Dendritic cell treated with granulocyte-macrophage colony-stimulating factor and Interleukin-4, amounts not matched to agents 40 ng/mL and 50 ng/mL, for 4 days (primary cell): ENCODE measurements around the gene SBF1.
"Not testable (repeated sequence)": the region's sequence is repeated elsewhere in the genome, so short reads cannot be mapped to it uniquely, and the experiment has no call there.

Experiments used
- H3K27ac Mint-ChIP-seq: one replicate; pipeline ENCODE4 v1.8.0; 2022; ENCODE audit warnings: mild to moderate bottlenecking, mixed read lengths
- H3K27me3 Mint-ChIP-seq: one replicate; pipeline ENCODE4 v1.8.0; 2022; ENCODE audit warnings: mild to moderate bottlenecking, mixed read lengths
- H3K36me3 Mint-ChIP-seq: one replicate; pipeline ENCODE4 v1.8.0; 2022; ENCODE audit warnings: low read depth, mixed read lengths
- H3K4me1 Mint-ChIP-seq: one replicate; pipeline ENCODE4 v1.8.0; 2022; ENCODE audit warnings: low read depth, mixed read lengths
- H3K4me3 Mint-ChIP-seq: one replicate; pipeline ENCODE4 v1.8.0; 2022; ENCODE audit warnings: mild to moderate bottlenecking, moderate library complexity, mixed read lengths
- H3K9me3 Mint-ChIP-seq: one replicate; pipeline ENCODE4 v1.8.0; 2022; ENCODE audit warnings: mixed read lengths
- intact Hi-C: fragments of 100-400 bp; cut with micrococcal nuclease; formaldehyde crosslinking; loops from one replicate; pipeline ENCODE4 v1.15.0; 2022

Gene SBF1

DNA sequence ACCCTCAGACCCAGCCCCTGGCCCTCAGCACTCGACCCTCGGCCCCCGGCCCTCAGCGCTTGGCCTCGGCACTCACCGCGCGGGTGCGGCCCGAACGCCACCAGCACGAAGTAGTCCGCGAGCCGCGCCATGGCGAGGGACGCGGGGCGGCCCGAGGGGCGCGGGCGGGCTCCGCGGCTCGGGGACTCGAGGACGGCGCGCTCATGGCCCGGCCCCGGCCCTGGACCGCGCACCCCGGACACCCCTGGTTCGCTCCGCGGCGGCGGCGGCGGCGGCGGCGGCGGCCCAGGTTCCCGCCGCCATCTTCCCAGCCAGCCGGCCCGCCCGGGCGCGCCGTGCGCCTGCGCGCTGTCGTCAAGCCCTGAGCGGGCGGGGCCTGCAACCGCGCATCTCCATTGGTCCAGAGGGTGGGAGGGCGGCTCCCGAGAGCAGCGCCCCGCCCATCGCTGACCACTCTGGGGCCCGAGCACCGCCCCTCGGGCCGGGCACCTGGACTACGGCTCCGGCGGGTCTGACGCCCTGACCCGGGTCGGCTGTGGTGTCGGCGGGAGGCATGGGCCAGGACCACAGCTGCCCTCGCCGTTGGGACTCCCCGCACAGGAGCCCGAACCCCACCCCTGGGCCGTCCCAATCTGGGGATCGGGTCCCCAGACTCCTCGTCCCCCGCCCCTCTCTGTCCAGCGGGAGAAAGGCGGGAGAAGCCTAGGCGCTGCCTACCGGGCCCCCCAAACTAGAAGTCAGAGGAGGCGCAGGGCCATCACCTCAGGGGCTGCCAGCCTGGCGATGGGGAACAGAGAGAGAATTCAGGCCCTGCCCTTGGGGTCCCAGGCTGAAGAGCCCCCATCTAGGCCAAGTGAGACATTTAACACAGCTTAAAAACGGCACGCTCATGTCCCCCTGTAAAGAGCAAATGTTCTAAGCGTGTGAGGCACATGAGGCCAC, at the start of gene SBF1:
SBF1 (minus strand) TSS at position 326 of the 942 bp plus-strand sequence; CDS start at position 131, 195 bp downstream.
- Mint-ChIP-seq H3K36me3 (peaks cover 15% of the 10 kb centered on the region), H3K4me1 (peaks cover 55% of the 10 kb centered on the region), H3K9me3 (no peaks in the 10 kb centered on the region), H3K27ac (peak within 1 kb of the TSS; percentile 71), H3K4me3 (peak within 1 kb of the TSS; percentile 90), H3K27me3 (peaks cover 36% of the 10 kb centered on the region)
- intact Hi-C loops, result loop anchor here (10.0 kb wide), 1 partner anchor 110 kb away; no protein-coding TSS in a partner anchor

DNA sequence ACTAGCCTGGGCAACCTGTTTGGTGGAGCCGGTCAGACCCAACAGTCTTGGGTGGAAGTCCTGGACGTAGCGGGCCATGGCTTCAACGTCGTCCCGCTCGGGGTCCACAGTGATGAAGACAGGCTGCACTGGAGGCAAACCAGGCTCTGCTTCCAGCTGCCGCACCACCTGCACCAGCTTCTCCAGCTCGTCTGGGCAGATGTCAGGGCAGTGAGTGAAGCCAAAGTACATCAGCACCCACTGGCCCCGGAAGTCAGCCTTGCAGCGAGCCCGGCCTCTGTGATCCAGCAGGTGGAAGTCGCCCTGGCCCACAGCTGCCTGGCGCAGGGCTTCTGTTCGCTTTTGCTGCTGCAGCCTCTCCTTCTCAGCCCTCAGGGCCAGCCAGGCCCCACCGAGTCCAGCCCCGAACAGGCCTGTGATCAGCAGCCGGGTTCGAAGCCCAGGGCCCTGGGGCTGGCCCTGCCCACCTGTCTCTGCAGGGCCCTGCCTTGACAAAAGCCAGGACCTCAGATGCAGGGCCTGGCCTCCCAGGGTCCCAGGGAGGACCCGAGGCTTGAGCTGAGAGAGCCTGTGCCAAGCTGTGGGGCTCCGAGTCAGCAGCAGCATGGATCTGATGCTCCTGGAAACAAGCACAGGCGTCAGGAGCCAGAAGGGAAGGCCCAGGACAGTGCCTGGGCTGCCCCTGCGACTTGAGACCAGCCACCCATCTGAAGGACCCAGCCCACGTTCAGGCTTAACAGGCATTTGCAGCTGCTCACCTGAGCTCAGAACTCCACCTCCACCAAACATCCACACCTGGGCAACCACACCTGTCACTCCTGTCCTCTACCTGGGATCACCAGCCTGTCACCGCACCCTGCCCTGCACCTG, 49.2 kb upstream of the SBF1 start:
- intact Hi-C loops, result no loop called here
- peaks cover 93% of the 10 kb centered on the region for H3K36me3 Mint-ChIP-seq
- H3K4me3 Mint-ChIP-seq, result peak overlapping the region; percentile 97
- H3K4me1 Mint-ChIP-seq, result peaks cover 49% of the 10 kb centered on the region
- H3K27me3 Mint-ChIP-seq, result no peaks in the 10 kb centered on the region
- H3K27ac Mint-ChIP-seq, result peak overlapping the region; percentile 95
- H3K9me3 Mint-ChIP-seq, result no peaks in the 10 kb centered on the region

- Mint-ChIP-seq H3K4me1 (peaks cover 43% of the 10 kb centered on the region), H3K27me3 (no peaks in the 10 kb centered on the region), H3K27ac (no peak overlapping the region), H3K4me3 (no peak overlapping the region), H3K9me3 (no peaks in the 10 kb centered on the region), H3K36me3 (peaks cover 93% of the 10 kb centered on the region)
- intact Hi-C loops, result no loop called here
Measured at GRCh38 chr22:50523458-50523805, 48.6 kb upstream of the SBF1 start.

DNA sequence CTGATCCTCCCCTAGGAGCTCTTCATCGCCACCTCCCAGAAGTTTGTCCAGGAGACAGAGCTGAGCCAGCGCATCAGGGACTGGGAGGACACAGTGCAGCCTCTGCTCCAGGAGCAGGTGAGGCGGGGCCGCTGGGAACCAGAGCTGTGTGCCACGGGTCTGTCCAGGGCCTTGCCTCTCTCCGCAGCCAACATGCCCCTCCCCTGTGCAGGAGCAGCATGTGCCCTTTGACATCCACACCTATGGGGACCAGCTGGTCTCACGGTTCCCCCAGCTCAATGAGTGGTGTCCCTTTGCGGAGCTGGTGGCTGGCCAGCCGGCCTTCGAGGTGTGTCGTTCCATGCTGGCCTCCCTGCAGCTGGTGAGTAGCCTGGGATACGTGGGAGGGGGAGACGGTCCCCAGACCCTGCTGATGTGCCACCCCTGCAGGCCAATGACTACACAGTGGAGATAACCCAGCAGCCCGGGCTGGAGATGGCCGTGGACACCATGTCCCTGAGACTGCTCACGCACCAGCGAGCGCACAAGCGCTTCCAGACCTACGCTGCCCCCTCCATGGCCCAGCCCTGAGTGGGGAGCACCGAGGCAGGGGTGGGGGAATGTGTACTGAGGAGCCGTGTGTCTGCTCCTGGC, 48.1 kb upstream of the SBF1 start:
- H3K27ac Mint-ChIP-seq, result no peak overlapping the region

GRCh38 chr22:50522208-50522805, 47.5 kb upstream of the SBF1 start:
- Mint-ChIP-seq H3K27ac (no peak overlapping the region), H3K9me3 (no peaks in the 10 kb centered on the region), H3K27me3 (no peaks in the 10 kb centered on the region), H3K36me3 (peaks cover 93% of the 10 kb centered on the region), H3K4me1 (peaks cover 31% of the 10 kb centered on the region), H3K4me3 (no peak overlapping the region)
- intact Hi-C loops, result no loop called here

More for the DNA sequence above, 48.1 kb upstream of the SBF1 start:
- H3K36me3 Mint-ChIP-seq, result peaks cover 93% of the 10 kb centered on the region
- H3K4me1 Mint-ChIP-seq, result peaks cover 38% of the 10 kb centered on the region
- no peak overlapping the region for H3K4me3 Mint-ChIP-seq
- intact Hi-C loops, result no loop called here
- H3K27me3 Mint-ChIP-seq, result no peaks in the 10 kb centered on the region
- no peaks in the 10 kb centered on the region for H3K9me3 Mint-ChIP-seq

DNA sequence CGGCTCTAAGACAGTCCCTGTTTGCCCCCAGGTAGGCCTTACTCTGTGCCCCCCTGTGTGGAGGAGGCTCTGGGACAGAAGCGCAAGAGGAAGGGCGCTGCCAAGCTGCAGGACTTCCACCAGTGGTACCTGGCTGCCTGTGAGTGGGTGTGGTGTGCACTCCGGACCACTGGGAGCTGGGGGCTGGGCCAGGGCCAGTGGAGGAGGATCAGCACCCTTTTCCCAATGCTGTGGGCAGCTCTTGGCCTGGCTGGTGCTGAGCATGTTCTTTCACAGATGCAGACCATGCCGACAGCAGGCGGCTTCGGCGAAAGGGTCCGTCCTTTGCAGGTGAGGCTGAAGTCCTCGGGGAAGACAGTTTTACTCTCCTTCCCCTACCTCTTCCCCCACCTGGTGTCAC, 46.9 kb upstream of the SBF1 start:
- H3K4me3 Mint-ChIP-seq, result no peak overlapping the region

DNA sequence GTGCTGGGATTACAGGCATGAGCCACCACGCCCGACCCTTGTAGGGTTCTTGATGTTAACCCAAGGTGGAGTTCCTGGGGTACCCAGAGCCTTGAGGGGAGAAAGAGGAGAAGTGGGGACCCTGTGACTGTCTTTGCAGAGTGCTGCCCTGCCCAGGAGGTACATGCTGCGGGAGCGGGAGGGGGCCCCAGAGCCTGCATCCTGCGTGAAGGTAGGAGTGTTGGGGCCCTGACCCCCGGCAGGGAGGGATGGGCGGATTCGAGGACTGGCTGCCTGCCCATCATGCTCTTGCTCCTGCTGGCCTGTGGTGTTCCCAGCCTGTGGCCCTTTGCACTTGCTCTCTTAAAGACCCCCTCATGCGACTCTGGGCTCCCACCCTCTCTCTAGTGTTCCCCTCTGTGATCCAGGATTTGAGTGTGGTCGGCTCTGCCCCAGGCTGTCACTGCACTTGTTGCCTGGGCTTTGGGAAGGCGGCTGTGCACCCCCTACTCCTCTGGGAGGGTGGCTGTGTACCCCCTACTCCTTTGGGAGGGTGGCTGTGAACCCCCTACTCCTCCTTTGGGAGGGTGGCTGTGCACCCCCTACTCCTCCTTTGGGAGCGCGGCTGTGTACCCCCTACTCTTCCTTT, 46.1 kb upstream of the SBF1 start:
- no peaks in the 10 kb centered on the region for H3K27me3 Mint-ChIP-seq
- H3K4me3 Mint-ChIP-seq, result no peak overlapping the region
- no peak overlapping the region for H3K27ac Mint-ChIP-seq
- intact Hi-C loops, result no loop called here
- no peaks in the 10 kb centered on the region for H3K9me3 Mint-ChIP-seq
- H3K4me1 Mint-ChIP-seq, result peaks cover 23% of the 10 kb centered on the region
- peaks cover 95% of the 10 kb centered on the region for H3K36me3 Mint-ChIP-seq

More for the DNA sequence above, 46.9 kb upstream of the SBF1 start:
- H3K36me3 Mint-ChIP-seq, result peaks cover 93% of the 10 kb centered on the region
- H3K9me3 Mint-ChIP-seq, result no peaks in the 10 kb centered on the region
- no peak overlapping the region for H3K27ac Mint-ChIP-seq
- peaks cover 25% of the 10 kb centered on the region for H3K4me1 Mint-ChIP-seq
- intact Hi-C loops, result no loop called here
- no peaks in the 10 kb centered on the region for H3K27me3 Mint-ChIP-seq

DNA sequence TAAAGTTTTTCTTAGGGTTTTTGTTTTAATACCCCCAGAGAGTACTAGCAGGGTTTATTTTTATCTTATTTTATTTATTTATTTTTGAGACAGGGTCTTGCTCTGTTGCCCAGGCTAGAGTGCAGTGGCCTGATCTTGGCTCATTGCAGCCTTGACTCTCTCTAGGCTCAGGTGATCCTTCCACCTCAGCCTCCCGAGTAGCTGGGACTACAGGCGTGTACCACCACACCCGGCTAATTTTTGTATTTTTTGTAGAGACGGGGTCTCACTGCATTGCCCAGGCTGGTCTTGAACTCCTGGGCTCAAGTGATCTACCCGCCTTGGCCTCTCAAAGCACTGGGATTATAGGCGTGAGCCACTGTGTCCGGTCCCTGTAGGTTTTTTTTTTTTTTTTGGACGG, 45.3 kb upstream of the SBF1 start:
- H3K4me3 Mint-ChIP-seq, intact Hi-C loops, H3K27ac Mint-ChIP-seq: not testable (repeated sequence)

GRCh38 chr22:50519151-50519550, 44.3 kb upstream of the SBF1 start:
- Mint-ChIP-seq H3K9me3 (no peaks in the 10 kb centered on the region), H3K4me3 (no peak overlapping the region), H3K4me1 (peaks cover 18% of the 10 kb centered on the region), H3K36me3 (peaks cover 87% of the 10 kb centered on the region), H3K27ac (no peak overlapping the region), H3K27me3 (no peaks in the 10 kb centered on the region)
- intact Hi-C loops, result no loop called here

More for the DNA sequence above, 45.3 kb upstream of the SBF1 start:
- H3K4me1 Mint-ChIP-seq, result peaks cover 28% of the 10 kb centered on the region
- H3K27me3 Mint-ChIP-seq, H3K9me3 Mint-ChIP-seq: not testable (repeated sequence)
- peaks cover 91% of the 10 kb centered on the region for H3K36me3 Mint-ChIP-seq

DNA sequence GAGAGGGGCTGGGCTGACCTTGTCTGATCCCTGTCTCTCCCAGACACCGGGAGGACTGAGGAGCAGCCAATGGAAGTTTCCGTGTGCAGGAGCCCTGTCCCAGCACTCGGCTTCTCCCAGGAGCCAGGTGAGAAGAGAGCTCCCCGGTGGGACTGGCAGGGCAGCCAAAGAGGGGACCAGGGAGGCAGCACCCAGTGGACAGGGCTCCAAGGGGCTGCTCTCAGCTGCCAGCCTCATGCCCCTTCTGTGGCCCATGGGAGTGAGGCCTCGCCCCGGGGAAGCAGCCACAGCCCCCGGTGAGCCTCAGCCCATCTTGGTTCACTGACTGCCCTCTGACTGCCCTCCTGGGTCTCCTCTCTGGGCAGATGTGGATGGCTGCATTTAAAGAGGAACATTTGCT, 43.8 kb upstream of the SBF1 start:
- no peak overlapping the region for H3K4me3 Mint-ChIP-seq
- H3K9me3 Mint-ChIP-seq, result no peaks in the 10 kb centered on the region
- intact Hi-C loops, result no loop called here
- H3K36me3 Mint-ChIP-seq, result peaks cover 82% of the 10 kb centered on the region
- peaks cover 15% of the 10 kb centered on the region for H3K4me1 Mint-ChIP-seq
- no peak overlapping the region for H3K27ac Mint-ChIP-seq
- no peaks in the 10 kb centered on the region for H3K27me3 Mint-ChIP-seq

- peaks cover 73% of the 10 kb centered on the region for H3K36me3 Mint-ChIP-seq
- no peak overlapping the region for H3K4me3 Mint-ChIP-seq
- H3K27me3 Mint-ChIP-seq, result no peaks in the 10 kb centered on the region
- H3K9me3 Mint-ChIP-seq, result no peaks in the 10 kb centered on the region
- no peak overlapping the region for H3K27ac Mint-ChIP-seq
- H3K4me1 Mint-ChIP-seq, result peaks cover 6% of the 10 kb centered on the region
- intact Hi-C loops, result no loop called here
Measured at GRCh38 chr22:50517495-50518260, 42.8 kb upstream of the SBF1 start.

DNA sequence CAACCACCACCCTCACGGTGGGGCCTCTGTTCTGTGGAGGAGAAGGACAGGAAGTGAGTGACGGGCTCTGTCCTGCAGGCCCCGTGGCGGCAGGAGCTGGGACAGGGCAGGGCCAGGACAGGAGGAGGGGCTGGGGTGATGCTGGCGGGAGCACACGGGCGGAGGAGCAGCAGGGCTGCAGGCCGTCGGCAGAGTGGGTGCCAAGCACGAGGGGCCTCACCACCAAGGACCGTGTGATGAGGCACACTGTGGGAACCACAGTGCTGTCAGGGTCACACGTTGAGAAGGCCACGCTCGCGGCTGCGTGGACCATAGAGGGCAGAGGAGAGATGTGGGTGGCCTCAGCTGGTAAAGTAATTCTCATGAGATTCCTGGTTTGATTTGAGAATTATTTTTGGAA, 42.1 kb upstream of the SBF1 start:
- H3K4me3 Mint-ChIP-seq, result no peak overlapping the region
- no peak overlapping the region for H3K27ac Mint-ChIP-seq
- H3K4me1 Mint-ChIP-seq, result peaks cover 6% of the 10 kb centered on the region
- H3K27me3 Mint-ChIP-seq, result no peaks in the 10 kb centered on the region
- H3K36me3 Mint-ChIP-seq, result peaks cover 72% of the 10 kb centered on the region
- intact Hi-C loops, result no loop called here
- no peaks in the 10 kb centered on the region for H3K9me3 Mint-ChIP-seq
